ENCODE results near the gene SLC2A13. TPM values are rescaled to one million over a fixed set of nuclear protein-coding genes. Genes with fewer than 3 reads are reported as not detected.

Gene SLC2A13
- total and polyA plus RNA-seq, 2 experiments from 2014 or later, result 10.4 to 13.8 TPM

DNA sequence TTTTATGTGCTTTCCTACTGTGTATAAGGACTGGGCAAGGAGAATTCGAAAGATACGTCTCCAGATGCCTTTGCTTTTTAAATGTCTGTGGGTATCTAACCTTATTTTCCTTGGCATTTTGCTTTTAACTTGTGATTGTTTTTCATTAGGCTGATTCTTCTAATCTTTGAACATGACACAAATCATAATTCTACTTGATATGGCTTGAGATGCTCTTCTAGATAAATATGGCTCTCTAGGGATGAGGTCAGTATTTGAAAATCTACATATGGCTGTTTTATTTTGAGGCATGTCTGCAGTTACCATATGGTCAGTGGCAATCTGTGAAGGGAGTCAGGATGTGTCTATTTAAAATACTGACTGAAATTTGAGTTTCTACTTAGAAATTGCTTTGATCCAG, 139.2 kb downstream of the SLC2A13 start:
- no peak overlapping the region for H3K4me3 ChIP-seq
- no peak for DNase-seq (ENCODE audit: low read depth in 1 of 2, low spot score in 1 of 2)
- no peaks in the 10 kb centered on the region for H3K27me3 ChIP-seq
- H3K36me3 ChIP-seq, result no peaks in the 10 kb centered on the region
- TF ChIP-seq, protein P1, sequence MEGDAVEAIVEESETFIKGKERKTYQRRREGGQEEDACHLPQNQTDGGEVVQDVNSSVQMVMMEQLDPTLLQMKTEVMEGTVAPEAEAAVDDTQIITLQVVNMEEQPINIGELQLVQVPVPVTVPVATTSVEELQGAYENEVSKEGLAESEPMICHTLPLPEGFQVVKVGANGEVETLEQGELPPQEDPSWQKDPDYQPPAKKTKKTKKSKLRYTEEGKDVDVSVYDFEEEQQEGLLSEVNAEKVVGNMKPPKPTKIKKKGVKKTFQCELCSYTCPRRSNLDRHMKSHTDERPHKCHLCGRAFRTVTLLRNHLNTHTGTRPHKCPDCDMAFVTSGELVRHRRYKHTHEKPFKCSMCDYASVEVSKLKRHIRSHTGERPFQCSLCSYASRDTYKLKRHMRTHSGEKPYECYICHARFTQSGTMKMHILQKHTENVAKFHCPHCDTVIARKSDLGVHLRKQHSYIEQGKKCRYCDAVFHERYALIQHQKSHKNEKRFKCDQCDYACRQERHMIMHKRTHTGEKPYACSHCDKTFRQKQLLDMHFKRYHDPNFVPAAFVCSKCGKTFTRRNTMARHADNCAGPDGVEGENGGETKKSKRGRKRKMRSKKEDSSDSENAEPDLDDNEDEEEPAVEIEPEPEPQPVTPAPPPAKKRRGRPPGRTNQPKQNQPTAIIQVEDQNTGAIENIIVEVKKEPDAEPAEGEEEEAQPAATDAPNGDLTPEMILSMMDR (IDR thresholded peaks at IDR 0.05; ENCODE audit: low read depth, low read length), result no peak
- no peak overlapping the region for H3K27ac ChIP-seq
- H3K4me1 ChIP-seq (ENCODE audit: low read depth), result no peaks in the 10 kb centered on the region
- H3K9me3 ChIP-seq (ENCODE audit: low read depth), result no peaks in the 10 kb centered on the region

DNA sequence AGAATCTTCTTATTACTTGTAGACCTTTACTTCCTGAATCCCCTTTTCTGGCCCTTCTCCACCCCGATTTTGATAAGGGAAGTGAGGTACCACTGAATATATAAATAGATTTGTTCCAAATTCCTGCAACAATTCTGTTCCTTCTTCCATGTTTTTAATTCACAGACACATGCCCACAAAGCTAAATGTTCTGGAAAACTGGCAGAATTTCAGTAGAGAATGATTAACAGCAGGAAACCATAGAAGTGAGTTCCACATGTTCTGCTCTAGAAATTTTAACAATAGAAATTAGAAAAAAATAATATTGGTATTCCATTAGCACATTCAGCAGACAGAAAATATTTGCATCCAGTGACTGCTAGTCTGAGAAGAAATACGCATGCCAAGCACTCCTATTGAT, 139.6 kb downstream of the SLC2A13 start:
- DNase-seq (ENCODE audit: low read depth in 1 of 2, low spot score in 1 of 2), result no peak
- Histone ChIP-seq H3K36me3 (no peaks in the 10 kb centered on the region), H3K27ac (no peak overlapping the region), H3K9me3 (ENCODE audit: low read depth) (no peaks in the 10 kb centered on the region), H3K4me3 (no peak overlapping the region), H3K27me3 (no peaks in the 10 kb centered on the region), H3K4me1 (ENCODE audit: low read depth) (no peaks in the 10 kb centered on the region)
- TF ChIP-seq, protein P1 (IDR thresholded peaks at IDR 0.05; ENCODE audit: low read depth, low read length), result no peak

DNA sequence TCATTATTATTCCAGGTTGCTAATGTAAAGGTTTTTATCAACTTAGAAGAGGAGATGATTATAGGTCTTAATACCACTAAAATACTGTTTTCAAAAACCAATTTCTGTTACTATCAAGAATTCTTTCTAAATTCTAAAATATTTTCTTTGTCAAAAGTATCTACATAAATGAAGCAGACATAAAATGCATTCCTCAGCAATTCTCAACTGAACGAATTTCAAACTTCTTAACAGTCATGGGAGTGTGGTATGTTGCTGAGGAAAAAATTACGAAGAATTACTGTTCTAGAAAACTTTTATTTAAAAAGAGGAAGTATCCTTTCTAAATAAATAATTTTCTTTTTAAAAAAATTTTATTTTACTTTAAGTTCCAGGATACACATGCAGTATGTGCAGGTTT, 146.4 kb downstream of the SLC2A13 start:
- Histone ChIP-seq H3K36me3 (no peaks in the 10 kb centered on the region), H3K27ac (no peak overlapping the region), H3K9me3 (ENCODE audit: low read depth) (no peaks in the 10 kb centered on the region), H3K4me1 (ENCODE audit: low read depth) (no peaks in the 10 kb centered on the region), H3K27me3 (no peaks in the 10 kb centered on the region), H3K4me3 (no peak overlapping the region)
- no peak for DNase-seq (ENCODE audit: low read depth in 1 of 2, low spot score in 1 of 2)
- TF ChIP-seq, protein P1 (IDR thresholded peaks at IDR 0.05; ENCODE audit: low read depth, low read length), result no peak

DNA sequence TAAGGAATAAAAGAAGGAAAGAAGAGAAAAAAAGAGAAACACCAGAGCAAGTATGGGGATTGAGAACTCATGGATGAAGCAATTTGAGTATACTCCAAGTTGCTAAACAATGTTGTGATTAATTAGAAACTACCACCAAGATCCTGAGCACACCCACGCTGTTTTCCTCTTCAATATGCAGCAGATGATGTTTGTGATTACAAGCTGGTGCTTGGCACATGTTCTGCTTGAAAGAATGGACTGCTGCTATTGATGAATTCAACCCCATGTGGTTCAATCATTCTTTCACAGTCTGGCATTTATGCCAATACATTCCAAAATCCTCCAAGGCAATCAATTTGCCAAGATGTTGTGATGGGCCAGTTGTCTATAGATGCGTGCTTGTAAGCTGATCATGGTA, 146.8 kb downstream of the SLC2A13 start:
- TF ChIP-seq, protein P1 (IDR thresholded peaks at IDR 0.05; ENCODE audit: low read depth, low read length), result no peak
- no peaks in the 10 kb centered on the region for H3K36me3 ChIP-seq
- H3K4me3 ChIP-seq, result no peak overlapping the region
- DNase-seq (ENCODE audit: low read depth in 1 of 2, low spot score in 1 of 2), result no peak
- H3K27ac ChIP-seq, result no peak overlapping the region
- H3K9me3 ChIP-seq (ENCODE audit: low read depth), result no peaks in the 10 kb centered on the region
- no peaks in the 10 kb centered on the region for H3K27me3 ChIP-seq
- H3K4me1 ChIP-seq (ENCODE audit: low read depth), result no peaks in the 10 kb centered on the region

DNA sequence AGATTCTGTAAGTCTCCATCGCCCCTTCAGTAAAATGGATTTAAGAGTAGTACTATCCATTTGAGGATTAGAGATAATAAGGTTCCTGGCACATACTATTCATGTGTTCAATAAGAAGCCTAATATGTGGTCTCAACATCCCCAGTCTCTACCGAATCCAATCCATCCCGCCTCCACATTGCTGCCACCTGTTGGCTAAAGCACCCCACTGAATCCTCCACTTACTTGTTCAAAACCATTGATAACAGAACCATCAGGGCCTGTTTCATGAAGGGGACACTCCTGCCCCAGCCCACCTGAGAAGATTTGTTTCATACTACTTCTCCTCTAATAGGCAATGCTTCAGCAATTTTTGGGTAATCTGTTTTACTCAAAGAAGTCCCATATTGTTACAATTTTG, 147.5 kb downstream of the SLC2A13 start:
- Histone ChIP-seq H3K36me3 (no peaks in the 10 kb centered on the region), H3K27me3 (no peaks in the 10 kb centered on the region), H3K27ac (no peak overlapping the region), H3K9me3 (ENCODE audit: low read depth) (no peaks in the 10 kb centered on the region), H3K4me1 (ENCODE audit: low read depth) (no peaks in the 10 kb centered on the region), H3K4me3 (no peak overlapping the region)
- TF ChIP-seq, protein P1 (IDR thresholded peaks at IDR 0.05; ENCODE audit: low read depth, low read length), result peak; percentile 26
- peak in 1 of 2 donors; percentile 11 for DNase-seq (ENCODE audit: low read depth in 1 of 2, low spot score in 1 of 2)

DNA sequence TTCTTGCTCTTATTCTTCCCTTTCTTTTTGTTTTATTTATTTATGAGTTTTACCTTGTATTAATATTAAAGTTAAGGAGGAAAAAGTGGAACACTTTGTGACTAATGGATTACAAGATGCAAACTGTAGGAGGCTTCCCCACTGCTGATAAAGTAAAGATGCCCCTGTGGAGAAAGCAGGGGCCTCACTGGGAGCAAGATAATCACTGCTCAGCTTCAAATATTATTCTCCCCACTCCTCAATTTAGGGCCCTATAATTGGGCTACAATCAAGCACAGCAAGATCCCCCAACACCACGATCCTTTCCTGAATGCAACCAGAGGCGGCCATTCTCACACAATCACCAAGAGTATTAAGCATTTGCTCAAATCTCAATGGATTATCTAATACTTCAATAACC, 149.2 kb downstream of the SLC2A13 start:
- no peak overlapping the region for H3K27ac ChIP-seq
- no peaks in the 10 kb centered on the region for H3K9me3 ChIP-seq (ENCODE audit: low read depth)
- no peaks in the 10 kb centered on the region for H3K27me3 ChIP-seq
- no peak overlapping the region for H3K4me3 ChIP-seq
- no peaks in the 10 kb centered on the region for H3K4me1 ChIP-seq (ENCODE audit: low read depth)
- TF ChIP-seq, protein P1 (IDR thresholded peaks at IDR 0.05; ENCODE audit: low read depth, low read length), result no peak
- no peaks in the 10 kb centered on the region for H3K36me3 ChIP-seq
- DNase-seq (ENCODE audit: low read depth in 1 of 2, low spot score in 1 of 2), result no peak
